ENCODE measurements around the gene ANO9. TPM values are rescaled to one million over a fixed set of nuclear protein-coding genes. Genes with fewer than 3 reads are reported as not detected.

Gene ANO9
- total RNA-seq, 2 donors from 2014 or later, result 8.4 to 9.1 TPM

- Histone ChIP-seq H3K27me3 (replicated peaks; ENCODE audit: insufficient read depth) (no peaks in the 10 kb centered on the region), H3K4me3 (no peak overlapping the region), H3K4me1 (replicated peaks) (peaks cover 9% of the 10 kb centered on the region), H3K27ac (no peak overlapping the region), H3K9me3 (no peaks in the 10 kb centered on the region), H3K36me3 (no peaks in the 10 kb centered on the region)
- DNase-seq (ENCODE audit: low spot score), result no peak
- intact Hi-C loops (cut with DNase I), result loop anchor here (5.0 kb wide), 2 partner anchors 37 to 97 kb away; partner anchors contain the start of gene RNH1
- no peak for TF ChIP-seq CTCF (IDR thresholded peaks at IDR 0.05)
- no peak for TF ChIP-seq POLR2A (IDR thresholded peaks at IDR 0.05)
- no peak for TF ChIP-seq POLR2AphosphoS5 (IDR thresholded peaks at IDR 0.05)
- WGBS, result 64% methylated on average over 18 of the region's 18 CpGs
These were observed 32.0 kb downstream of the ANO9 start for GRCh38 chr11:409600-410483.

- Histone ChIP-seq H3K36me3 (no peaks in the 10 kb centered on the region), H3K27me3 (replicated peaks; ENCODE audit: insufficient read depth) (no peaks in the 10 kb centered on the region), H3K4me3 (no peak overlapping the region), H3K9me3 (no peaks in the 10 kb centered on the region), H3K4me1 (replicated peaks) (peaks cover 9% of the 10 kb centered on the region), H3K27ac (no peak overlapping the region)
- TF ChIP-seq POLR2A (IDR thresholded peaks at IDR 0.05), result no peak
- TF ChIP-seq CTCF (IDR thresholded peaks at IDR 0.05), result no peak
- TF ChIP-seq POLR2AphosphoS5 (IDR thresholded peaks at IDR 0.05), result no peak
- intact Hi-C loops (cut with DNase I), result loop anchor here (5.0 kb wide), 2 partner anchors 38 to 98 kb away; partner anchors contain the start of gene RNH1
- no peak for DNase-seq (ENCODE audit: low spot score)
- WGBS, result 84% methylated on average over 7 of the region's 7 CpGs
These were observed 32.7 kb downstream of the ANO9 start for GRCh38 chr11:409008-409599.

GRCh38 chr11:408154-409007, 33.4 kb downstream of the ANO9 start:
- 90% methylated on average over 14 of the region's 15 CpGs for WGBS
- Histone ChIP-seq H3K9me3 (no peaks in the 10 kb centered on the region), H3K36me3 (no peaks in the 10 kb centered on the region), H3K4me3 (no peak overlapping the region), H3K27me3 (replicated peaks; ENCODE audit: insufficient read depth) (no peaks in the 10 kb centered on the region), H3K4me1 (replicated peaks) (peaks cover 9% of the 10 kb centered on the region), H3K27ac (no peak overlapping the region)
- DNase-seq (ENCODE audit: low spot score), result no peak
- no peak for TF ChIP-seq CTCF (IDR thresholded peaks at IDR 0.05)
- TF ChIP-seq POLR2AphosphoS5 (IDR thresholded peaks at IDR 0.05), result no peak
- TF ChIP-seq POLR2A (IDR thresholded peaks at IDR 0.05), result no peak
- intact Hi-C loops (cut with DNase I), result loop anchor here (5.0 kb wide), 2 partner anchors 39 to 99 kb away; partner anchors contain the start of gene RNH1

GRCh38 chr11:407651-408123, 34.1 kb downstream of the ANO9 start:
- intact Hi-C loops (cut with DNase I), result loop anchor here (5.0 kb wide), 2 partner anchors 40 to 100 kb away; partner anchors contain the start of gene RNH1
- no peak for DNase-seq (ENCODE audit: low spot score)
- Histone ChIP-seq H3K27me3 (replicated peaks; ENCODE audit: insufficient read depth) (no peaks in the 10 kb centered on the region), H3K4me3 (no peak overlapping the region), H3K9me3 (no peaks in the 10 kb centered on the region), H3K4me1 (replicated peaks) (peaks cover 9% of the 10 kb centered on the region), H3K27ac (no peak overlapping the region), H3K36me3 (no peaks in the 10 kb centered on the region)
- WGBS, result 77% methylated on average over 26 of the region's 28 CpGs
- TF ChIP-seq POLR2AphosphoS5 (IDR thresholded peaks at IDR 0.05), result no peak
- no peak for TF ChIP-seq POLR2A (IDR thresholded peaks at IDR 0.05)
- TF ChIP-seq CTCF (IDR thresholded peaks at IDR 0.05), result no peak
